GM21381 (cell line): ENCODE results near the gene TOGARAM2.
"Not testable (repeated sequence)": the region's sequence is repeated elsewhere in the genome, so short reads cannot be mapped to it uniquely, and the experiment has no call there.

ENCODE experiments used
- ATAC-seq: cut with Tn5 transposase; IDR thresholded peaks from one replicate; pipeline ENCODE4 v1.9.1; 2021; ENCODE audit warnings: mild to moderate bottlenecking, moderate library complexity; ENCODE audit not compliant: unreplicated experiment

TOGARAM2 gene

GRCh38 chr2:29071032-29071975 is 90.2 kb downstream of the TOGARAM2 start:
- no peak for ATAC-seq

GRCh38 chr2:29072251-29072650 is 91.2 kb downstream of the TOGARAM2 start:
- ATAC-seq: no peak

- no peak for ATAC-seq
Measured at GRCh38 chr2:29072971-29073725, 92.0 kb downstream of the TOGARAM2 start.

GRCh38 chr2:29073933-29074332 is 92.8 kb downstream of the TOGARAM2 start:
- no peak for ATAC-seq

- no peak for ATAC-seq
Measured at GRCh38 chr2:29074411-29074810, 93.3 kb downstream of the TOGARAM2 start, which contains the start of gene PCARE. PCARE (minus strand) TSS chr2:29074523; CDS start chr2:29074261, 262 bp downstream.

GRCh38 chr2:29075894-29076705 is 95.0 kb downstream of the TOGARAM2 start:
- no peak for ATAC-seq

- no peak for ATAC-seq
Measured at GRCh38 chr2:29079887-29080286, 98.8 kb downstream of the TOGARAM2 start.

- no peak for ATAC-seq
Measured at GRCh38 chr2:29080886-29081743, 100.0 kb downstream of the TOGARAM2 start.

- no peak for ATAC-seq
Measured at GRCh38 chr2:29082804-29083495, 101.9 kb downstream of the TOGARAM2 start.

- no peak for ATAC-seq
Measured at GRCh38 chr2:29084554-29084953, 103.5 kb downstream of the TOGARAM2 start.

GRCh38 chr2:29090311-29090710 is 109.2 kb downstream of the TOGARAM2 start:
- not testable (repeated sequence) for ATAC-seq

- ATAC-seq: no peak
Measured at GRCh38 chr2:29096969-29097368, 115.9 kb downstream of the TOGARAM2 start.

GRCh38 chr2:29097569-29097968 is 116.5 kb downstream of the TOGARAM2 start:
- ATAC-seq: no peak

GRCh38 chr2:29100564-29100963 is 119.5 kb downstream of the TOGARAM2 start:
- no peak for ATAC-seq
